ENCODE data around the gene ADA. TPM values are rescaled to one million over a fixed set of nuclear protein-coding genes. Genes with fewer than 3 reads are reported as not detected.
A peak's percentile ranks its signal among the peaks of the same experiment; 100 is the strongest.

Gene ADA
- total and polyA plus RNA-seq, 8 donors = 2.3 to 165 (median 40.3) TPM

GRCh38 chr20:44615169-44615791 lies 36.2 kb downstream of the ADA start:
- Histone ChIP-seq H3K27ac (peak overlapping the region in 4 of 5 donors; percentile 54 to 71 (median 66)), H3K36me3 (peaks cover 50 to 72% (median 71%) of the 10 kb centered on the region in 4 donors), H3K4me1 (peaks cover 30 to 70% (median 41%) of the 10 kb centered on the region in 4 donors), H3K27me3 (no peaks in the 10 kb centered on the region), H3K9me3 (no peaks in the 10 kb centered on the region), H3K4me3 (no peak overlapping the region)
- DNase-seq = no peak
- no peak for TF ChIP-seq POLR2AphosphoS5 (IDR thresholded peaks at IDR 0.05)
- TF ChIP-seq, protein P1, sequence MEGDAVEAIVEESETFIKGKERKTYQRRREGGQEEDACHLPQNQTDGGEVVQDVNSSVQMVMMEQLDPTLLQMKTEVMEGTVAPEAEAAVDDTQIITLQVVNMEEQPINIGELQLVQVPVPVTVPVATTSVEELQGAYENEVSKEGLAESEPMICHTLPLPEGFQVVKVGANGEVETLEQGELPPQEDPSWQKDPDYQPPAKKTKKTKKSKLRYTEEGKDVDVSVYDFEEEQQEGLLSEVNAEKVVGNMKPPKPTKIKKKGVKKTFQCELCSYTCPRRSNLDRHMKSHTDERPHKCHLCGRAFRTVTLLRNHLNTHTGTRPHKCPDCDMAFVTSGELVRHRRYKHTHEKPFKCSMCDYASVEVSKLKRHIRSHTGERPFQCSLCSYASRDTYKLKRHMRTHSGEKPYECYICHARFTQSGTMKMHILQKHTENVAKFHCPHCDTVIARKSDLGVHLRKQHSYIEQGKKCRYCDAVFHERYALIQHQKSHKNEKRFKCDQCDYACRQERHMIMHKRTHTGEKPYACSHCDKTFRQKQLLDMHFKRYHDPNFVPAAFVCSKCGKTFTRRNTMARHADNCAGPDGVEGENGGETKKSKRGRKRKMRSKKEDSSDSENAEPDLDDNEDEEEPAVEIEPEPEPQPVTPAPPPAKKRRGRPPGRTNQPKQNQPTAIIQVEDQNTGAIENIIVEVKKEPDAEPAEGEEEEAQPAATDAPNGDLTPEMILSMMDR (IDR thresholded peaks at IDR 0.05) = no peak
- WGBS, 5 donors = 45 to 64% (median 58%) methylated on average over 8 to 10 of the region's 10 CpGs
- intact Hi-C loops (cut with DNase I; ENCODE audit: low total_unique reads) = loop anchor here (10.0 kb wide), 2 partner anchors 230 to 400 kb away; partner anchors contain the start of gene OSER1

- peaks cover 42 to 64% (median 64%) of the 10 kb centered on the region in 4 donors for H3K36me3 ChIP-seq
- H3K4me3 ChIP-seq = no peak overlapping the region
- H3K4me1 ChIP-seq = peaks cover 37 to 78% (median 48%) of the 10 kb centered on the region in 4 donors
- 67 to 87% (median 78%) methylated on average over 9 to 14 of the region's 14 CpGs for WGBS, 5 donors
- H3K27me3 ChIP-seq = no peaks in the 10 kb centered on the region
- no peak for TF ChIP-seq POLR2AphosphoS5 (IDR thresholded peaks at IDR 0.05)
- no peak for TF ChIP-seq EP300 (IDR thresholded peaks at IDR 0.05)
- TF ChIP-seq, protein P1 (IDR thresholded peaks at IDR 0.05) = no peak
- no peak for TF ChIP-seq POLR2A (IDR thresholded peaks at IDR 0.05)
- intact Hi-C loops (cut with DNase I; ENCODE audit: low total_unique reads) = loop anchor here (10.0 kb wide), 2 partner anchors 230 to 400 kb away; partner anchors contain the start of gene OSER1
- DNase-seq = no peak
- H3K9me3 ChIP-seq = no peaks in the 10 kb centered on the region
- peak overlapping the region in 4 of 5 donors; percentile 54 to 71 (median 66) for H3K27ac ChIP-seq
These were observed 37.0 kb downstream of the ADA start for GRCh38 chr20:44614525-44614924.

DNA sequence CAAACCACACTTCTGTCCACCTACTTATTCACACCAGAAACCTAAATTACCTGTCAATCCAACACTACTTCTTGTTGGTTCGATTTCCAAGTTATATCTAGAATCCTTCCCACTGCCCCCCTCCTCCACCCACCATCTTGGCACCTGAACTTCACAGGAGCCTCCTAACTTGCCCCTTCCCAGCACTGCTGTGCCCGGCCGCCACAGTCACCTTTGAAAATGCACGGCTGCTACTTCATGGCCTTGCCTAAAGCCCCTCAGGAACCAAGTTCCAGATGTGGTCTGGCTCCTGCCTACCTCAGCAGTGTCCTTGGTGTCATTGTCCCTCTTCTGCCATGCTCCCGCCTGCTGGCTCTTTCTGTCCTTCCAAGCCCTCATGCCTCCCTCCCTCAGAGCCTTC lies 37.9 kb downstream of the ADA start:
- peak overlapping the region in 2 of 5 donors; percentile 66 to 71 for H3K27ac ChIP-seq
- TF ChIP-seq POLR2AphosphoS5 (IDR thresholded peaks at IDR 0.05) (no peak), EP300 (IDR thresholded peaks at IDR 0.05) (no peak), POLR2A (IDR thresholded peaks at IDR 0.05) (no peak)
- TF ChIP-seq, protein P1 (IDR thresholded peaks at IDR 0.05) = no peak
- no peaks in the 10 kb centered on the region for H3K27me3 ChIP-seq
- peaks cover 33 to 55% (median 54%) of the 10 kb centered on the region in 4 donors for H3K36me3 ChIP-seq
- peaks cover 41 to 80% (median 55%) of the 10 kb centered on the region in 4 donors for H3K4me1 ChIP-seq
- 91 to 96% (median 95%) methylated on average over 5 of the region's 5 CpGs for WGBS, 5 donors
- intact Hi-C loops (cut with DNase I; ENCODE audit: low total_unique reads) = loop anchor here (10.0 kb wide), 2 partner anchors 229 to 399 kb away; partner anchors contain the start of gene OSER1
- H3K4me3 ChIP-seq = no peak overlapping the region
- DNase-seq = no peak
- no peaks in the 10 kb centered on the region for H3K9me3 ChIP-seq

- H3K4me3 ChIP-seq = peak overlapping the region in 1 of 4 donors; percentile 18
- DNase-seq = no peak
- H3K27ac ChIP-seq = peak overlapping the region in 4 of 5 donors; percentile 81 to 87 (median 84)
- peaks cover 20 to 52% (median 36%) of the 10 kb centered on the region in 4 donors for H3K4me1 ChIP-seq
- H3K27me3 ChIP-seq = no peaks in the 10 kb centered on the region
- intact Hi-C loops (cut with DNase I; ENCODE audit: low total_unique reads) = loop anchor here (10.0 kb wide), 2 partner anchors 226 to 396 kb away; partner anchors contain the start of gene OSER1
- H3K9me3 ChIP-seq = no peaks in the 10 kb centered on the region
- TF ChIP-seq EP300 (IDR thresholded peaks at IDR 0.05) = no peak
- TF ChIP-seq, protein P1 (IDR thresholded peaks at IDR 0.05) = peak in 1 of 7 experiments; percentile 21
- H3K36me3 ChIP-seq = peaks cover 12 to 24% (median 23%) of the 10 kb centered on the region in 4 donors
- 4 to 17% (median 9%) methylated on average over 1 of the region's 1 CpG for WGBS, 5 donors
These were observed 41.1 kb downstream of the ADA start for GRCh38 chr20:44610313-44610962.
